NCI-H2107 treated with DMSO at 0.1 percent for 48 hours (cell line): ENCODE data around the gene PRRX2.

Experiments
- DNase-seq: peaks from one replicate; lab custom pipeline; 2025; ENCODE audit not compliant: unreplicated experiment; lab: John Stamatoyannopoulos, UW

Gene PRRX2

DNA sequence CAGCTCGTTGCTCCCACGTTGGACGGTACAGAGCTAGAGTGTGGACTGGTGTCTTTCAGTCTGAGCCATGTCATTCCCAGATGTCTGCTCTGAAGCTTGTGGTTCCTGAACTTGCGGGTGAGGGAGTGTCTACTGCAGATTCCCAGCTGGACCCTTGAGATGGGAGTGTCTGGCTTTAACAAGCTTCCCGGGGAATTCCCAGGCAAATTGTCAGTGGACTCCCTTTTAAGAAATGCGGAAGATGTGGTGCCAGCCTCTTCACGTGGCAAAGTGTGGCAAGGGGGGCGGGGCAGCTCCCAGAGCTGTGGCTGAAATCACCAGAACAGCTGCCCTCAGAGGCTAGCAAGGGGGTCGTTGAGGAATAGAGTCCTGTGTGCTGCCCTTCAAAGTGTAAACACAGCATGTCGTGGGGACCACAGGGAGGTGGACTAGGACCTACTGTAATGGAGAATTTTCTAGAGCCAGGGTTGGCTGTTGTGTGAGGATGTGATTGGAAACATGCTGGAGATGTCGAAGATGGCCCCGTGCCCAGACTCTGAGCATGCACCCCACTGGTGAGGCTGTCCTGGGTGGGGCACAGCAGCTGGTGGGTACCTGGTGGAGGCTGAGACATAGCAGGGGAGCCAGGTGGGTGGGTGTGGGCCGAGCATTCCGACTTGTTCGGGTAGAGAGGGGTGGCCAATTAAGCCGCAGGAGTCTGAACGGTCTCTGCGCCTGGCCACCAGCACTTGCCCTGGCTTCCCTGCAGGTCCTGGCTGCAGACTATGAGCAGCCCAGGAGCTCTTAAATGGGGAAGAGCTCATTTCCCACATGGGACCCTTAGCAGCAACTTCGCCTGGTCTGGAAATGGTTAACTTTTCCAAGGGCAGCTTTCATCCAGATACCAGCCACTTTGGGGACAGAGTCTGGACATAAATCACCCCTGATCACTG, 37.4 kb downstream of the PRRX2 start:
- DNase-seq: no peak

DNA sequence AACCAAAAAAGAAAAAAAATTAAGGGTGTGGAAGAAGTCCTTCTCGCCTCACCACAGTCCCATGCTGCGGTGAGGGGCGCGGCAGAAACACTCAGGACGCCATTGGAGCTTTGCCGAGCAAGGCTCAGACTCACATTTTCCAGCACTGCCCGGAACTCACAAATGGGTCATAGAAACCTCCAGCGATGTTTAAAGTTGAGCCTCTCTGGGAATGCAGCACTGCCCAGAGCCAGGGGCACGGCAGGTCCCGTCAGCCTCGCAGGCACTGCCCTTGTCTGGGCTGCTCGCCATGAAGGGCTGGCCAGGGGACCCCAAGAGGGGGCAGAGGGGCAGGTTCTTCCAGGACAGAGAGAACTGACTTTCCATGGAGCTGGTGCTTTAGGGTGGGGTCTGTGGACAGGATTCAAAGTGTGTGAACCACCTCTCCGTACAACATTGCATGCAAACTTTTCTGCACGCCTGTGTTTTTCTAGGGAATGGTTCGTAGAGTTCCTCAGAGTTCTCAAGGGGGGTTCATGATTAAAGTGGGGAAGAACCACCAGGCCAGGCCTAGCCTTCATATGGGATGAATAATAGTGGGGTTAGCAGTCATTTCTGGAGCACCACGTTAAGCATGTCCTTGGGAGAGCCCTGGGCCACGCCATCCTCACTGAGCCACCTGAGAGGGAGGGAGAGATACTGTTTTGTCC, 38.4 kb downstream of the PRRX2 start:
- DNase-seq: no peak

DNA sequence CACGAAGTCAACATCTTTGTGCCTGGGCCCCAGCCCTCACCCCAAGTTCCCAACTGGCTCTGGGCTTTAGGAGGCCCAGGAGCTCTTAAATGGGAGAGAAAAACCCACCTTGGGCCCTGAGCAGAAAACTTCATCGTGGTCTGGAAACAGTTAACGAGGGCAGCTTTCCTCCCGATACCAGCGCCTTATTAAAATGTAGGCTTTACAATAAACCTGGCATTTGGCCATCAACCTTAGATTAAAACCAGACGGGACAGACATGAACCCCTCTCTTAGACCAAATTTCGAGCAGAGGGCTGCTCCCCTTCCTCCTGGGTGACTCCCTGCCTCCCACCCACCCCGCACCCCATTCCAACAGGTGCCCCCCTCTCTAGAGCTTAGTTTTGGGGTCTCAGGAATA, 39.4 kb downstream of the PRRX2 start:
- DNase-seq: no peak

DNA sequence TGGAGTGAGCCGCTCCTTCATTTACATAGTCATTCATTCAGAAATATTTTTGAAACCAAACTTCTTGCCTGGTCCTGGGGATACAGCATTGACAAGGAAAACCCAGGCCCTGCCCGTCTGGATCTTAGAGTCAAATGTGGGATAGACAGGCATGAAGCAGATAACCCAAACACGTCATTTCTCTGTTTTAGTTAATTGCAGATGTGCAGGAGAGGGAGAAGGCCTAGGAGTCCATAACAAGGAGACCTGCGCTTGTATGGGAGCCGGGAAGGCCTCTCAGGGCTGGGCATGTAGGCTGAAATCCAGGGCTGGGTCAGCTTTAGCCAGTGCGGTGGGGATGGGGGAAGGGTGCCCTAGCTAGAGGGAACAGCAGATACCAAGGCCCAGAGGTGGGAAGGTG, 43.3 kb downstream of the PRRX2 start:
- no peak for DNase-seq

DNA sequence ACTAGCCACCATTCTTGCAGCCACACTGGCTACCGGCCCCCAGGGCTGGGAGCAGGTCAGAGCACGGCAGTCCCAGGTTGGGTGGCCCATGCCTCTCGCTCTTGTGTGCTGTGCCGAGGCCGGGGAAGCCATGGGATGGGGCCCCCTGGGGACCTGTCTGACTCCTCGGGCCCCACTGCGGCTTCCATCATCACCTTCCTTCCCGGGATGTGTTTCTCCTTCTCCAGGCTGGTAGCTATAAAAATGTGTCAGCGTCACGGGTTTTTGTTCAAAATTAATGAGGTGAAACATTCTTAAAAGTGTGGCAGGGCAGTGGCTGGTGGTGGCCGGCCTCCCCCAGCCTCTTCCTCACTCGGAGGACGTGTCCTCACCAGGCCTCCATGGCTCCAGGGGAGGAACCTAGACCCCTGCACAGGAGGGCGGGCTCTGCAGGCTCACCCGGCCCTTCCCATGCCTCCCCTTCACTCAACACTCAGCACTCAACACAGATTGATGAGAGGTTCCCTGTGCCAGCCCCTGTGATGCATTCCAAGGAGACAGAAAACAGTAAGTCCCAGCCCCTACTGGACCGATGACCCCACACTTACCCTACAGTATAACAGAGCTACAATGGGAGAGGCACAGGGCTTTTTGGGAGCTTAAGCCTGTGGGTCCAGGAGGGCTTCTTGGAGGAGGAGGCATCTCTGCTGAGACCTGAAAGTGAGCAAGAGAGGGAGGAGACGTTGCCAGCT, 44.2 kb downstream of the PRRX2 start:
- no peak for DNase-seq

DNA sequence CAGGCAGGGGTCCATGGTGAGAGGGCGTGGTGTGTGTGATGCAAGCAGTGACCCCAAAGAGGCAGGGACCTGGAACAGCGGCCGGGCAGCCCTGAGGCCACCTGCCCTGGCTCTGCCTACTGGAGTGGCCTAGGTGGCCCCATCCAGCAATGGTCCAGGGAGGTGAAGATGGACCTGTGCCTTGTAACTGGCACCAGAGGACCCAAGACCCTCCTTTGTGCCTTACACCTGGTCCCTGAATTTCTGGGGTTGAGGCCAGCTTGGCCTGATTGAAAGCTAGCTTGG, 44.7 kb downstream of the PRRX2 start:
- DNase-seq: no peak

DNA sequence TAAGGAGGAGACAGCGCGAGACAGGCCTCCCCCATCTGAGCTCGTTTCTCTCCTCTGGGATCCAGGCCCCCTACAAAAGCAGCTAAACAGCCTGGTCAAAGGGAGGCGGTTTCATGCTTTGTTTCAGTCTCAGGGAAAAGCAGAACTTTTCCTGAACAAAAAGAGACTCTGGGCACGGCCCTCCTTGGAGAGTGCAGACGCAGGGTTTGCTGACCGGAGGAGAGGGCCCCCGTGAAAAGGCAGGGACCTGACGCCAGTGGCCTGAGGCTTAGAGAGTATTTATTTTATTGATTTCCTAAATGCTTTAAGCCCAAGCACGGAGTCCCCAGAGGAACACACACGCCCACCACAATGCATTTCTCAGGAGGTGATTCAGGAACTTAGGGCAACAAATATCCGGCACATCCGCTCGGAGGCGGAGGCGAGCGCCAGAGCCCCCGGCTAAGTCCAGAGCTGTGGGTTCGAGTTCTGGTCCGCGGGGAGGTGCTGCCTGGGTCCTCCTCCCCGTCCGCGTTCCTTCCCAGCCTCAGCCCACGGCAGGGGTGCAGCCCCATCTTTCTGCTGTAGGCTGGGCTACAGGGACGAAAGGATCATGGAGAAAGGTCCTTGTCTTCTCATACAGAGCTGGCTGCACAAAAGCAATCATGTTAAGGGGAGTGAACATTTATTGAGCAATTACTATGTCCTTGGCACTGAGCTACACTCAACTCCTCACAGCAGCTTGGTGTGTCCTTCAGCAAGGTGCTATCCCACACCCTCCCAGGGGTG, 47.4 kb downstream of the PRRX2 start:
- no peak for DNase-seq

DNA sequence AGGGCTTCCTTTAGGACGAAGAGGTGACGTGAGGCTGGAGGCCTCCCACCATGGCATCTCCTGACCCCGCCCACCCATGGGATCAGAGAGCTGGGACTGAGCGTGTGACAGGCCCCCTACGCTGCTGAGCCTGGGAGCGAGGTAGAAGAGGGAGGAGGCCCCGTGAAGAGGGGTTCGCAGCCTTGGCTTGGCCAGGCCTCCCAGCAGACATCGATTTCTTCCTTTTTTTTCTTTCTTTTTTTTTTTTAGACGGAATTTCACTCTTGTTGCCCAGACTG, 47.9 kb downstream of the PRRX2 start:
- no peak for DNase-seq

DNA sequence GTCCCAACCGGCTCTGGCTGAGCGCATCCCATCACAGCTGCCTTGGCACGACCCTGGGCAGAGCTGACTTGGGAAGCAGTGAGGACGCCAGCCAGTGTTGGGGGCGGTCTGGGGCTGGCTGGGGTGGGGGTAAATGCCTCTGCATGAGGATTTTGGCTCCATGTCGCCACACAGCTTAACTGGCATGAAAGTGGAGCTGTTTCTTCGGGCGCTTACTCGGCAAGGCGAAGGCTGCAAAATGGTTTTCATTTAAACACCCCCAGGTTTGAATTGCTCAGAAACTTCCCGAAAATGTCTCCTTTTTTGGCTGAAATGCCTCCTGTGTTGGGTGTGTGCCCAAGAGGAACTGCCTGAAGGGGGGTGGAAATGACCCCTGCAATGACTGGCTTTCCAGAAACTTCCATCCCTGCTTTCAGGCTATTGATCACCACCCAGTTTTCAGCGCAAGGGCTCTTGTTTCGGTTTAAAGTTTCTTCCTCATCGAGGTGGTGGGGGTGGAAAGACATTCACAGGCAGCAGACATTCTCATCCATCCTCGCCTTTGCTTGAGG, 49.1 kb downstream of the PRRX2 start:
- DNase-seq: no peak

DNA sequence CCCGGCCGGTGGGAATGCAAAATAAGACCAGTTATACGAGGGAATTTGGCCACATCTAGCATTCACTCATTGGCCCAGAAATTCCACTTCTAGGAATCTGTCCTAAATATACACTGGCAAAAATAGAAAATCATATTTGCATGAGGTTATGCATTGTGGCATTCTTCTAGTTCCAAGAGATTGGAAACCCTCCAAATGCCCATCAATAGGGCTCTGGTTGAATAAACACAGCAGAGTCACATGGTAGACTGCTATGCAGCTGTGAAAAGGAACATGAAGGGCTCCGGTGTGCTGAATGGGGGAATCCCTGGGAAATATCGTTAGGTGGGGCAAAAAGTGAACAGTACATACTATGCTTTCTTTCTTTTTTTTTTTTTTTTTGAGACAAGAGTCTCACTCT, 50.6 kb downstream of the PRRX2 start:
- no peak for DNase-seq

DNA sequence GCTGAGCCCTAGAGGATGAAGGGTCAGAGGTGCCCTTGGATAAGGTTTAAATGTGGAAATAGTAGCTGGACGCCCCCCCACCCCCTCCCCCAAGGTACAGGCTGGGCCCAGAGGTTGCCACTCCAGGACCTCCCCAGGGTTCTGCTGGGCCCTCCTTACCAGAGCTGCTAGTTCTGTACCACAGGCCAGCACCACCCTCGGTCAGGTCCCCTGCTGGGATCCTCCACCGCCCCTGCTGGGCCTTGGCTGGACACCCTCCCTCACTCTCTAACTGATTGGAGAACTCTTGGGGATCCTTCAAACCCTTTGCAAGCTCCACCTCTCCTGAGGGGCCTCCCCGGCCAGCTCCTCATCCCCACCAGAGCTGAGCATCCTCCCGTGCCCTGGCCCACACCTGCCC, 52.5 kb downstream of the PRRX2 start:
- DNase-seq: no peak

DNA sequence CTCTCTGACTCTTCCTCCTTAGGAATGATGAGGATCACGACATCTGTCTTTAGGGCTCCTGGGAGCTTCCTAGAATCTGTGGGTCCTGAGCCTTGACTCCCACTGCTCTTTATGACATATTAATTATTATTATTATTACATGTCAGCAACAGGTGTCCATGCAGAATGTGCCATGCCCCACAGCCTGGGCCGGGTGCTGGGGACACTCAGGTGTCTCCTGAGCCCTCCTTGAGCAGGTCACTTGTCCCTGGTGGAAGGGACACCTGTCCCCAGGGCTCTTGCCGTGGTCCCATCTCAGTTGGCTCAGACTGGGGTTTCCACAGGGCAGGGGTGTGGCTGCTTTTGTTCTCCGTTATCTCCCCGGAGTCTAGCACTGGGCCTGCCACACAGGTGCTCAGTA, 53.2 kb downstream of the PRRX2 start:
- no peak for DNase-seq

DNA sequence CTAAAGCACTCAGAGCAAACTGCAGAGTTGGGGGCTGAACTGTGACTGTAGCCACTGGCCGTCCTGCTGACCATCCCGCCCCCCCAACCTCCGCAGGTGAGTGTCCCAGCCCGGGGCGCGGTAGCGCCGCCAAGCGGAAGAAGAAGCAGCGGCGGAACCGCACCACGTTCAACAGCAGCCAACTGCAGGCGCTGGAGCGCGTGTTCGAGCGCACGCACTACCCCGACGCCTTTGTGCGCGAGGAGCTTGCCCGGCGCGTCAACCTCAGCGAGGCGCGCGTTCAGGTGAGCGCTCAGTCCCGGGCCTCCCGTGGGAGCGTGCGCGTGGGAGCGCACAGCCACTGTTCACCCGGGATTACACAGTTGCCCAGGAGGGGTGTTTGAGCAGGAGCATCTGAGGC, 53.7 kb downstream of the PRRX2 start:
- DNase-seq: no peak

DNA sequence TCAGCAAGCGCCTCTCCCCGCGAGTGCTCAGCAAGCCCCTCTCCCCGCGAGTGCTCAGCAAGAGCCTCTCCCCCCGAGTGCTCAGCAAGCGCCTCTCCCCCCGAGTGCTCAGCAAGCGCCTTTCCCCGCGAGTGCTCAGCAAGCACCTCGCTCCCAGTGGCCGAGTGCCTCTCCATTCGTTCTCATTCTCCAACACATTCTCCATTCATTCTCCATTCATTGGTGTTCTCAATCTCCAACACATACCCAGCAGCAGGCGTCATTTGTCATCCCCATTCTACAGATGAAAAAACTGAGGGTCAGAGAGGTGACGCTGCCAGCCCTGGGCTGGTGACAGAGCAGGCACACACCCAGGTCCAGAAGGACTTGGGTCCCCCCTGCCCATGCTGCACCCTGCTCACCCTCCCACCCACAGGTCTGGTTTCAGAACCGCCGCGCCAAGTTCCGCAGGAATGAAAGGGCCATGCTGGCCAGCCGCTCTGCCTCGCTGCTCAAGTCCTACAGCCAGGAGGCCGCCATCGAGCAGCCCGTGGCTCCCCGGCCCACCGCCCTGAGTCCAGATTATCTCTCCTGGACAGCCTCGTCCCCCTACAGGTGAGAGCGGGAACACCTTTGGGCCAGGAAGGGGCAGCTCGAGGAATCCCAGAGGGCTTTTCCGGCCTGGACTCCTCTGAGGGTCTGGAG, 54.9 kb downstream of the PRRX2 start:
- DNase-seq: no peak

DNA sequence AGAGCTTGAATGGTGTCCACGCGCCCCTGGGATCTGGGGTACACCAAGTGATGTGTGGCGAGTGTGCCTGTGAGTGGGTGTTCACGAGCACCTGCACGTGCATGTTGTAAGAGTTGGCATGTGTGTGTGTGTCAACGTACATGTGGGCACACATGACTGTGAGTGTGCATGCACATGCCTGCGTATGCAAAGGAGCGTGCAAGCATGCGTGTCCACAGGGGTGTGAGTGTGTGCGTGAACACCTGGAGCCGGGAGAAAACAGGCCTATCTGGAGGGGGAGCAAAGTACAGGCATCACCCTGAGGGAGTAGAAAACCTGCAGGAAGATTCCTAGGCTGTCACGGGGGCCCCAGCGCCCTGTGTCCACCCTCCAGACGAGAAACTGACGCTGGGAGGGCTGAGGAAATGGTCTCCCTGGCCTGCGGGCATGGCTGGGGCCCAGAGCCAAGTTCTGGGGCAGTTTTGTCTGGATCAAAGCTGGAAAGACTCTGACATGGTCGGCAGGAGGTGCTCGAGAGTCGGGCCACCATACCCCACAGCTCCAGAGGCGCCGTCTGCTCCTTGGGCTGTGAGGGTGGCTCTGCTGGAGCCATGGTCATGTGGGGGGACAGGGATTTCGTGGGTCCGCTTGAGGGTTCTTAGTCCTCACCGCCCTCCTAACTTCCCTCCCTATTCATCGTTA, 55.6 kb downstream of the PRRX2 start:
- DNase-seq: no peak

DNA sequence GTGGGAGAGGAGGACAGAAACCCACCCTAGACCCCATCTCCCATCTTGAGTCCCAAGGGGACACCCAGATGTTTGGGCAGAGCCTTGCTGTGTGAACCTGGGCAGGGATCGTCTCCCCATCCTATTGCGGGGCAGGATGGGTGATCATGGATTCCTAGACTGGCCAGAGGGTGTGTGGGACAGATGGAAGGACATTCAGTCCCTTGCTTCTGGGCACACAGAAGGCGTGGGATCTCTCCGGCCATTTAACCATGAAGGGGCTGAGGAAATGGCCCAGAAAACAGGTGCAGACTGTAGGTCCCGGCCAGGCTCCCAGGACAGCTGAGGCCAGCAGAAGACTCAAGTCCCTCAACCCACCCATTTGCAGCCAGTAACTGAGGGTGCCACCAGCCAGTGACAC, 57.5 kb downstream of the PRRX2 start:
- no peak for DNase-seq

DNA sequence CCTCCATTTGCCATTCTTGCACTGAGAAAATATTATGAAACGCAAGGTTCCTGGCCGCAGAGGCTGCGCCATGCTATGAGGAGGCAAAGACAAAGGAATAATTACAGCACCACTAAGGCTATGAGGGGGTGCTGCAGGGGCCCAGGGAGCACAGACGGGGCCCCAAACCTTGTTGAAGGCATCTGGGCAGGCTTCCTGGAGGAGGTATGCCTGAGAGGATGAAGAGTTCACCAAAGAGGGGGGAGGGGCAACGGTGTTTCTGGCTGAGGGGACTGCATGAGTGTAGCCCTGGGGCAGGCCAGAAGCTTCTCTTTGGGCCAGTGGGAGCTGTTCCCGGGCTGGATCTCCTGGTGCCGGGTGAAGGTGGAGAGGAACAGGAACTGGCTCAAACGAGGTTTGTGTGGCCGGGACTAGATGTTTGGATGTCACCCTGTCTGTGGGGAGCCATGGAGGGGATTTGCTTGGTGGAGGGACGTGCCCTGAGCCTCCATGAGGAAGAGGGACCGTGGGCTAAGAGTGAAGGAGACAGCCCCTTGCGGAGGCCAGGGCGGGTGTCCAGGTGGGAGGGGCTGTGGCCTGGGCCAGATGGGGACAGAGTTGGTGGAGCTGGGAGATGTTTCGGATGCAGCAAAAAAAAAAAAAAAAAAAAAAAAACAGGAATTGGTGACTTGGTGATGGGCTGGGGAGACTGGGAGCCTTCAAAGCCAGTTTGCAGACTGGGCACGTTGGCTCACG, 59.2 kb downstream of the PRRX2 start:
- DNase-seq: no peak

DNA sequence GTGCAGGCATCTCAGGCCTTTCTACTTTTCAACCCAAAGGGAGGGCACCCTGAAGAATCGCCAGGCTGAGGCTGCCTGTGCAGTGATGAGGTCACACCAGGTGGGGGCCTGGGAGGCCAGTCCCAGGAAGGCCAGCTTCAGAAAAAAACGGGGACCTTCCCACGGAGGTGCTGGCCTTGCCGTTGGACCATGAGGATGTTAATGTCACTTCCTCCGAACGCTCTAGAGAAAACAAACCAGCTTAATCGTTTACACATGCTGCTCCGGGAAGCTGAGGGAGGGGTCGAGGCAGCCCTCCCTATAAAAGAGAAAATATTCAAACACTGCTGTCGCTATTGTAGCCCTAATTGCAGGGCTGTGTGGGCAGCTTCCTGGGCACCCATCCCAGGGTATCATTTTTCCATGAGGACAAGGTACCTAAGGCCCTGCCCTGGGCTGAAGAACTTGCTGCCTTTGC, 60.4 kb downstream of the PRRX2 start:
- no peak for DNase-seq
